OCI-LY1 (cell line): ENCODE data around the gene BMERB1.

ENCODE experiments used
- H2AFZ ChIP-seq: fragments of 200-600 bp; sonication (generic), shearing (Covaris generic); 2 replicates; pipeline ENCODE4 v1.6.0; 2014; ENCODE audit warnings: antibody characterized with exemption, mild to moderate bottlenecking, low read length
- H3F3A ChIP-seq: fragments of 200-600 bp; sonication (generic), shearing (Covaris generic); 2 replicates; pipeline ENCODE4 v1.6.0; 2014; ENCODE audit warnings: mild to moderate bottlenecking, antibody characterized with exemption, low read length, moderate library complexity; ENCODE audit not compliant: insufficient read depth
- H3K27ac ChIP-seq: fragments of 200-600 bp; sonication (generic); 2 replicates; pipeline ENCODE4 v1.5.1; 2014; ENCODE audit warnings: low read length, mixed run types, mild to moderate bottlenecking, low read depth; ENCODE audit not compliant: poor library complexity, severe bottlenecking
- H3K27me3 ChIP-seq: fragments of 200-600 bp; sonication (generic); 2 replicates; pipeline ENCODE4 v1.6.0; 2014; ENCODE audit warnings: antibody characterized with exemption, mild to moderate bottlenecking, low read length, moderate library complexity; ENCODE audit not compliant: insufficient read depth
- H3K36me3 ChIP-seq: fragments of 200-600 bp; sonication (generic); 2 replicates; pipeline ENCODE4 v1.6.1; 2014; ENCODE audit warnings: mild to moderate bottlenecking, antibody characterized with exemption, low read length, moderate library complexity, mixed read lengths; ENCODE audit not compliant: insufficient read depth
- H3K4me1 ChIP-seq: fragments of 200-600 bp; sonication (generic); 2 replicates; pipeline ENCODE4 v1.5.1; 2014; ENCODE audit warnings: mild to moderate bottlenecking, low read length, moderate library complexity; ENCODE audit not compliant: insufficient read depth, severe bottlenecking
- H3K4me2 ChIP-seq: fragments of 200-600 bp; sonication (generic), shearing (Covaris generic); 2 replicates; pipeline ENCODE4 v1.6.1; 2014; ENCODE audit warnings: low read length
- H3K4me3 ChIP-seq: fragments of 200-600 bp; sonication (generic); 2 replicates; pipeline ENCODE4 v1.5.1; 2014; ENCODE audit warnings: low read length, low read depth, mild to moderate bottlenecking, mixed read lengths; ENCODE audit not compliant: poor library complexity, severe bottlenecking
- H3K79me2 ChIP-seq: fragments of 200-600 bp; shearing (Covaris generic); 2 replicates; pipeline ENCODE4 v1.6.1; 2016; ENCODE audit warnings: mixed run types, low read length, mixed read lengths; ENCODE audit not compliant: insufficient read depth
- H3K9ac ChIP-seq: fragments of 200-600 bp; sonication (generic), shearing (Covaris generic); 2 replicates; pipeline ENCODE4 v1.6.1; 2014; ENCODE audit warnings: mild to moderate bottlenecking, low read length, mixed read lengths
- H3K9me2 ChIP-seq: fragments of 200-600 bp; sonication (generic), shearing (Covaris generic); 2 replicates; pipeline ENCODE4 v1.6.1; 2014; ENCODE audit warnings: low read depth, mild to moderate bottlenecking, low read length, mixed read lengths
- H3K9me3 ChIP-seq: fragments of 200-600 bp; shearing (Covaris generic); 2 replicates; pipeline ENCODE4 v1.6.1; 2014; ENCODE audit warnings: low read length, mixed read lengths
- H4K20me1 ChIP-seq: fragments of 200-600 bp; sonication (generic), shearing (Covaris generic); 2 replicates; pipeline ENCODE4 v1.6.0; 2016; ENCODE audit warnings: mild to moderate bottlenecking, low read length; ENCODE audit not compliant: insufficient read depth
- CTCF ChIP-seq: fragments of 200-600 bp; sonication (generic), shearing (Covaris generic); IDR thresholded peaks from 2 replicates; pipeline ENCODE4 v1.5.1; 2017; ENCODE audit warnings: mild to moderate bottlenecking, antibody characterized with exemption, low read length, moderate library complexity, mixed read lengths
- EZH2 ChIP-seq: fragments of 200-600 bp; sonication (generic), shearing (Covaris generic); IDR thresholded peaks from 2 replicates; pipeline ENCODE4 v1.8.0; 2017; ENCODE audit warnings: borderline replicate concordance, mixed run types, mild to moderate bottlenecking, antibody characterized with exemption, low read length, moderate library complexity, mixed read lengths

Gene BMERB1

GRCh38 chr16:15621889-15622288, 187.5 kb downstream of the BMERB1 start:
- Histone ChIP-seq H3K4me1 (no peaks in the 10 kb centered on the region), H3K9me2 (no peaks in the 10 kb centered on the region), H3K9ac (no peak overlapping the region), H3K9me3 (no peaks in the 10 kb centered on the region), H3K27ac (no peak overlapping the region), H3K36me3 (peaks cover 91% of the 10 kb centered on the region), H2AFZ (no peak overlapping the region), H4K20me1 (no peaks in the 10 kb centered on the region), H3K27me3 (no peaks in the 10 kb centered on the region), H3K79me2 (no peaks in the 10 kb centered on the region), H3K4me2 (no peak overlapping the region), H3F3A (no peaks in the 10 kb centered on the region), H3K4me3 (no peak overlapping the region)
- TF ChIP-seq EZH2 (no peak), CTCF (no peak)

- Histone ChIP-seq H4K20me1 (no peaks in the 10 kb centered on the region), H3K4me2 (no peak overlapping the region), H3K4me1 (peaks cover 40% of the 10 kb centered on the region), H3K9me3 (no peaks in the 10 kb centered on the region), H3K27me3 (no peaks in the 10 kb centered on the region), H3K79me2 (no peaks in the 10 kb centered on the region; the same call in 1 of the 2 replicates), H3K9ac (no peak overlapping the region), H2AFZ (no peak overlapping the region), H3K4me3 (no peak overlapping the region), H3K27ac (no peak overlapping the region), H3K36me3 (peaks cover 76% of the 10 kb centered on the region), H3K9me2 (no peaks in the 10 kb centered on the region), H3F3A (no peaks in the 10 kb centered on the region)
- no peak for TF ChIP-seq CTCF
- no peak for TF ChIP-seq EZH2
These were observed 197.5 kb downstream of the BMERB1 start for GRCh38 chr16:15631730-15632409.

GRCh38 chr16:15635926-15636325, 201.5 kb downstream of the BMERB1 start:
- Histone ChIP-seq H3K27ac (peak overlapping the region; percentile 93), H3F3A (0 out of 2 replicates have a peak, but pooled peaks cover 11% of the 10 kb centered on the region), H3K4me3 (peak overlapping the region; percentile 41), H3K4me1 (peaks cover 74% of the 10 kb centered on the region), H2AFZ (no peak overlapping the region), H3K4me2 (peak overlapping the region; percentile 68), H4K20me1 (no peaks in the 10 kb centered on the region), H3K36me3 (peaks cover 80% of the 10 kb centered on the region), H3K9me3 (no peaks in the 10 kb centered on the region), H3K9ac (peak overlapping the region; percentile 52), H3K9me2 (no peaks in the 10 kb centered on the region), H3K79me2 (peaks cover 10% of the 10 kb centered on the region), H3K27me3 (no peaks in the 10 kb centered on the region)
- TF ChIP-seq CTCF (no peak), EZH2 (no peak)
